GM21423 (cell line): Measurements from ENCODE around the gene FBXO4.
"Not testable (repeated sequence)": the region's sequence is repeated elsewhere in the genome, so short reads cannot be mapped to it uniquely, and the experiment has no call there.

Experiments
- ATAC-seq: cut with Tn5 transposase; IDR thresholded peaks from one replicate; pipeline ENCODE4 v1.9.1; 2021; ENCODE audit warnings: mild to moderate bottlenecking, moderate library complexity; ENCODE audit not compliant: unreplicated experiment

Gene FBXO4

DNA sequence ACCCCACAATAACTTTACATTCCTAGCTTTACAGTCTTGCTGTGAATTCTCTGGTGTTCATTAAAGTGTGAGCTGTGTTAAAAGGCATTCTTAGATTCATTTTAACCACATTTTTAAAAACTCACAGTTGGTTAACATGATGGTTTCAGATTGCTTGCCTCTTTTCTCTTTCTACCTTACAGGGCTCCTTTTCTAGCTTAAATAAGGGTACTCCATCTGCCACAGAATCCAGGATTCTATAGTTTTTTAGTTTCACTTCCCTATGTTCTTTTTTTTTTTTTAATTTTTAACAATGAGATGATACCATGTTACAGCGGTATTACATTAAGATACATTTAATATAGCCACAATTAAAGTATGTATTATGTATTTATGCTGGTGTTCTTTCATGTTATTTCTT, 3.9 kb upstream of the FBXO4 start:
- peak; percentile 20 for ATAC-seq

DNA sequence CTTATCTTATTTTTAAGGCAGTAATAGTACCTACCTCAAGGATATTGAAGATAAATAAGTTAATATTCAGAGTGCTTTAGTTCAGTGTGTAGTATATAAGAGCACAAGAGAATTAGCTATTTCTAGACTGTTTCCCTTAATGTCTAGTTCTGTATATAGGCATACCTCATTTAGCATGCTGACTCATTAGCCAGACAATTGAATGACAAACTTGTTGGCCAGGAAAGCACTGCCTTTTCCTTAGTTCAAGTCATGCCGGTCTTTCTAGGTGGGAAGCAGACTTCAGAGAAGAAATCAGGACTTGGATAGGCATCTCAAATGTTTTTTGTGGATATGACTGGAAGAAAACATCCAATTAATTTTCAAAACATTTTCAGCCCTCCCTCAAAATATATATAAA, 3.2 kb upstream of the FBXO4 start:
- ATAC-seq: no peak

DNA sequence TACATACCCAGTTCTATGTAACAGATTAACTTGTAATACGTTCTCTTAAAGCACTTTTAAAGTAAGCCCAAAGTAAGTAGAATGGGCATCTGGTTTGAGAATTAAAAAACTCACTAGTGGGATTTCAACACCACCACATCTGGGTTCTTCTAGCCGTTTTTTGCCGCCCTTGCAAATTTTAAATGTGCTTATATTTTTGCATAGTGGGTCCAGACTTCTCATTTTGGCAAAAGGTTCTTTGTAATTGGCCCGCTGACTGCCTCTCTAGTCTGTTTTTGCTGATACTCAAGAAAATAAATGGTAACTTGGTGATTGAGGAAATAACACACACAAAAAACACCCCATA, 582 bp upstream of the FBXO4 start:
- no peak for ATAC-seq

DNA sequence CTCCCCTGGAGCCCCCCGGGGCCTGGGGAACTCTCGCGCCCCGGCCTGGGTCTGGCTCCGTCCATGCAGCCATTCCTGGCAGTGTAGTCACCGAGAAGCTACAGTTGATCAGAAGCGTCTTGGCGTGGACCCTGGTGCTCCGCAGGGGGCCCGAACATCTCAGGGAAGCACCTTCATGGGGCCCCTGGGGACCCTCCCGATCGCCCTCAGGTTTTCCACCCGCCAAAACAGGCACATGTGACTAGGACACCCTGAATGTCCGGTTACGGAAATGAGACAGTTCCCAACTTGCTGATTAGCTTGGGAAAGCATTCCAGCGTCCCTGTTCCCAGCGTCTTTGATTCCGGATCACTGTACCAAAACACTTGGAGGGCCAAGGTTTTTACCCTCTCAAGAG, 472 bp downstream of the FBXO4 start:
- ATAC-seq: peak; percentile 10

DNA sequence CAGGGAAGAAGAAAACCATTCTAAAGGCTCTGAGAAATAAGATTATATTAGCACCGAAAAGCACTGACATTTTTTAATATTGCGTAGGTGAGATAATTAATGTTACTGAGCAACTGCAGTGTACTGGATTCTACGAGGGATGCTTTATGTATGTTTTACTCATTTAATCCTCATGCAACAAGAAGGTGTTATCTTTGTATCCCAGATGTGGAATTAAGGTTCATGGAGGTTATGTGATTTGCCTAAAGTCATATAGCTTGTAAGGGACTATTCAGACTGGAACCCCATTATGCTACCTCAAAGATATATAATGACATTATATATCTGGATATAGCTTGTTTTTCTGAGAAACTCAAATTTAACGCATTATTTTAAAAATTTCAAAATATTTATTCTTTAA, 2.5 kb downstream of the FBXO4 start:
- no peak for ATAC-seq

DNA sequence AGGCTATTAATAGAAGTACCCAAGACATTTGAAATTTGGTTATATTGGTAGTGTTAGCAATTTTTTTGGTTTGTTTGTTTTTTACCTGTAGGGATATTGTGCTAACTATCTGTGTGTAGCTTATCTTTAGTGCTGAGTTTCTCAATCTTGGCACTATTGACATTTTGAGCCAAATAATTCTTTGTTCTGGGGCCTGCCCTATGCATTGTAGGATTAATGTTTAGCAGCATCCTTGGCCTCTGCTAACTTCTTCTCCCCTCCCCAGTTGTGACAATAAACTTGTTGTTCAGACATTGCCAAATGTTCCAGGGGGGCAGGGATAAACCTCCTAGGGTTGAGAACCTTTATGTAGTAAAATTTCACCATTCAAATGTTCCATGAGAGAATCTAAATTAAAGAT, 4.0 kb downstream of the FBXO4 start:
- ATAC-seq: no peak

DNA sequence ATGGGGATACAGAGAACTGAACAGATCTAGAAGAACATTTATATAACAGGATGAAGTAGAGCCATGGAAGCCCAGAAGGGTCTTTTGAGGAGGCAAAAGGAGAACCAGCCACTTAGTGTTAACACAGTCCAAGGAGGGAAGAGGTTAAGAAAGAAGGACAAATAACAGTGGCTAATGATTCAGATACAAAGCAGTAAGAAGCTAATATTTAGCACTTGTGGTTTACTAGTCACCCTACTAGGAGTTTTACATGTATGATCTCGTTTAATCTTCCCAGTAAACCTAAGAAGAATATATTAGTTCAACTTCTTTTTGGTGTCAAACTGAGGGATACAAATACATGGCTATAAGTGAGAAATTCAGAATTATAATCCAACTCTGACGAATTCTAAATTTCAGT, 7.7 kb downstream of the FBXO4 start:
- no peak for ATAC-seq

DNA sequence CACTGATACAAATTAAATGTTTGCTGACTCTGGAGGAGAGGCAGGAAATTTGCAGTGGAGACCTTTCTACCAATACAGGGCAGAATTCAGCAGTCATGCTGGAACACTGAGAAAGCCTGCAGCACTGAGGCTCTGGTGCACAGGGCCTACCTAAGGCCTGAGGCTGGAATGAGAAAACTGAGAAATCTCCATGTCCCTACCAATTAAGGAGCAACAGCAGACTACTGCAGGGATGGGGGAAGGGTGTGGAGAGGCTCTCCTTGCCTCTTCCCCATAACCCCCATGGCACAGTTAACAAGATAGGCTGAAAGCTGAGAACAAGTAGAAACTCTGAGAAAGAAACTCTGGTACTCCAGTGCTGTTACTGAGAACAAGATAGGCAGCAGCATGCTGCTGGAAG, 10.5 kb downstream of the FBXO4 start:
- ATAC-seq: no peak

DNA sequence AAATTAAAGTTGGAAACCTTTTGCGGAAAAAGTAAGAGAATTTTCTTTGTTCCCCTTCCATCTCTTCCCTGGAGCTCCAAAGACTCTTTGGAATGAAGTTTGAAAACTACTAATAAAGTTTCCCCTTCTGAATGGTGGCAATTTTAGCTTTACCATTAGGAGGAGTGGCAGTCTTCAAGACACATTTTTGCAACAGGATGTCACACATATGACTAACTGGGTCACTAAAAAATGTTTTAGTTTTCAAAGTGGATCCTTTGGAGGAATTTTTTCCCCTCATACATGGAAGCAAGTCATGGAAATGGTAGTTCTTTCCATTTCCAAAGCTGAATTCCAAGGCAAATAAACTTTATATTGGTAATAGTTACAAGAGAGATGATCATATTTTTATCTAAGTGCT, 15.6 kb downstream of the FBXO4 start:
- ATAC-seq: no peak

DNA sequence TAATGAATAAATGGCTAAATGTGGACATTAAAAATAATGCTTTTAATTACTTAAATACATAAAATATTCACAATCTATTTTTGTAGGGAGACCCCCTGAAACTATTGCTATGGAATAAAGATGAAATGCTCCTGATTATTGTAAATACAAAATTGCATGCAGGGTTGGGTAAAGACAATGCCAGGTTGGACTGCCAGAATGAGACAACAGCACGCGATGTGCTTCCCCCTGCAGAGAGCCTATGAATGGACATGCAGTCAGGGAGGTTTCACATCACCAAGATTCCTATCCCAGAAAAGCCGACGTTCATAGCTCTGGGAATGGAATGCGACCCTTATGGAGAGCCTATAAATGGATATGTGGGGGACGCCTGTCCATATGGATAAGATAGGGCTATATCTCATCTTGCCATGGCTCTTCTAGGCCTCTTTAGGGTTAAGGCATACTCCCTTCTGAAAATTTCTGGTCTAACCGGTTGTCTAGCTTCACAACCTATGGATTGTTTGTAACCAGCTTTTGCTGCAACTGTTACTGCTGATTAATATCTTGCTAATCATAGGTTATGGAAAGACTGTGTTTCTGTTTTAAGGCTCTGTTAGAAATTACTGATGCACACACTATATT, 20.4 kb downstream of the FBXO4 start:
- ATAC-seq: not testable (repeated sequence)

DNA sequence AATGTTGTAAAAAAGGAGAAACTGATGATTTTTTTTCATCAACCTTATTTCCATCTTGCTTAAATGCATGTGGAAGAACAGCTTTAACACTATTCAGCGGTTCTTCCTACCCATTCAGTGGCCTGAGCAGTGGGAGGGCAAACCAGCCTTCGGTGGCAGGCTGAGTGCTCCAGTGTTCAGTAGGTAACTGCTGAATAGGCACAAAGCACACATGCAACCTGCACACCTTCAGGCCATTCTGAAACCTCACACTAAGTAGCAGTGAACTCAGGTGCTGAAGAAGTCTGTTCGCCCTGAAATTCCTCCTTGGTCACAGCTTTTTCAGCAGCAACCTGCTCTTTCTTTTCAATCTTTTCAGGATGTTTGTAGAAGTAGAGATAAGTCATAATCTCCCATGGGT, 26.1 kb downstream of the FBXO4 start:
- no peak for ATAC-seq

DNA sequence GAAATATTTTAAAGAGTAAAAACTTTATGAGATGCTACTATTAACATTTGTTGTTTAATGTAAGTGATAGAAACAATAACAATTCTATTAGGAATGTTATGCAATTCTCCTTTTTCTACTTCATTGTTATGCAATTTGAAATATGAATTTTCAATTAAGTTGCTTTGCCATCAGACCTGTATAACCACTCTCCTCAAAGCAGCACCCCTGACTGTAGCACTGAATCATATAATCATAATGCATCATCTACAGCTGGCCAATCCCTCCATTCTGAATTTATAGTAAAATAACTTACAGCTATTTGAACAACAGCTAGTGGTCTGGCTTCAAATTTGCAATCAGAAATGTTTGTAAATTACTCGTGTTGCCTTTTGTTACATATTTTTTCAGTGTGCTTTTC, 29.2 kb downstream of the FBXO4 start:
- no peak for ATAC-seq

DNA sequence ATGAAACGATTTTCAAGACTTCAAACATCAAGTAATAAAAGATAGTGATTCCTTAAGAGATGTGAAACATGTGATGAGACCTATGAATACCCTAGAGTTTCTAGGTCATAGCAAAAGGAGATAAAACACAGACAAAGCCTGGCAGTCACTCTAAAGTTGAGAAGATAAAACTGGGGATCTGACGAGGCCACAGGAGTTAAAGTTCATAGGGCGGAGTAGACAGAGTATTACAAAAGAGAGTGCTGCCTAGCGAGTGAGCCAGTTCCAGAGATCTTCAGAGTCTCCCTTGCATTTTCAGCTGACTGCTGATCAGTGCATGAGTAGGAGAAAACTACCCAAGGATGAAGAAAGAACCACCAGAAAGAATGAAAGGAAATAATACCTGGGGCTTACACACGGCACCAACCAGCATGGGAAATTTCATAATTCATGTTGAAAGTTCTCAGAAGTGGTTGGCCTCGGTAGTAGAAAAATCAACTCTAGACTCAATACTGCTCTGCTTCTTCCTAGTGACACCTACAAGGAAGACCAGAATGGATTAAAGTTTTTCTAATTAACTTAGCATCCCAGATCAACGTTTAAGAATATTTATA, 30.4 kb downstream of the FBXO4 start:
- ATAC-seq: no peak

DNA sequence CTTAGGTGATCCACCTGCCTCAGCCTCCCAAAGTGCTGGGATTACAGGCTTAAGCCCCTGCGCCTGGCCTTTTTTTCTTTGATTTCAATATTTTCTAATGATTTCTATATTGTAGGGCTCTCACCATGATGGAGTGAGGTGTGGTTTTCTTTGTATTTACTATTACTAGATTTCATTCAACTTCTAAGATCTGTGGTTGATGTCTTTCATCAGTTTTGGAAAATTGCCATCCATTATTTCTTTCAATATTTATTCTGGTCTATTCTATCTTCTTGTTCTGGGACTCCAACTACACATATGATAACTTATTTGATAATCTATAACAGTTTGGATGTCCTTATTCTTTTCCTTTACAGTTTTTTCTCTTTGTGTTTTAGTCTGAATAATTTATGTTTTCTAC, 31.9 kb downstream of the FBXO4 start:
- no peak for ATAC-seq

DNA sequence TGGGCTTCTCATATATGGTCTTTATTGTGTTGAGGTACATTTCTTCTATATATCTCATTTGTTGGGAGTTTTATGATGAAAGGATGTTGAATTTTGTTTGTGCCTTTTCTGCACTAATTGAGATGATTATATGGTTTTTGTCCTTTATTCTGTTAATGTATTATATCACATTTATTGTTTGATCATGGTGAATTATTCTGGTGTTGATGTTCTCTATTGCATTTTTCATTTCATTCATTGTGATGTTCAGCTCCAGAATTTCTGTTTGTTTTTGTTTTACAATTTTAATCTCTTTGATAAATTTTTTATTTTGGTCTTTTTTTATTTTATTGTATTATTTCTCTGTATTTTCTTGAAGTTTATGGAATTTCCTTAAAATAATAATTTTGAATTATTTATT, 35.4 kb downstream of the FBXO4 start:
- no peak for ATAC-seq

DNA sequence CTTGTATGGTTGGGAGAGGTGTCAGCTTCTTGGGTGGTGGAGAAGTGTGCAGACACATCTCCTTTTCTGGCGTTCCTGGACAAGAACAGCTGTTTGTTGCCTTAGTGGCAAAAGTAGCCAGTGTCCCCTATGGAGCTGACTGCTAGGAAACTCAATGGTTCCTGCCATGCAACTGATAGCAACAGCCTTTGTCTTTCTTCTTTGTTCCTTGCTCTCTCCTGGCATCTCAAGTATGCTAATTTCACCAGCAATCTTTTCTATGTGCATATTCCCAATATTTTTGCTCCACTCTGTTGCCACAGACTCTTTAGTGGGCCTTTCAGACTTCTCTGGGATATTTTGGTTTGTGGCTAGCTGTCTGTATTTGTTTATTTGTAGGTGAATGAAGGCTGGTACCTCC, 36.7 kb downstream of the FBXO4 start:
- ATAC-seq: no peak

DNA sequence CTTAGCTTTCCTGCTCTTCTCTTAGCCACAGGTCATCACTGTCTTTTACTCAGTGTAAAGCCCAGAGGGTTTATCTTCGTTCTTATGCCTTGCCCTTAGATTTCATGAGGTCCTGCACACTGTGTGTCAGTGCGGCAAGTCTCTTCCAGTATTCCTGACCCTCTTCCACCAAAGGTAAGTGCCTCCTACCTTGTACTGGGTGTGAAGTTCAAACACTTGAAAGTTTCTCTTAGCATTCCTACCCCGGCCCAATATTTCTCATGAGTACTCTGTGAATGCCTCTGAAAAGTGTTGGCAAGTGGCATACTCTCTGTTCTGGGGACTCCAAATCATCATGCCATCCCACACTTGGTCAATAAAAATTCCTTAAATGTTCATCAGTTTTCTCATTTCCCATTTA, 37.4 kb downstream of the FBXO4 start:
- no peak for ATAC-seq

DNA sequence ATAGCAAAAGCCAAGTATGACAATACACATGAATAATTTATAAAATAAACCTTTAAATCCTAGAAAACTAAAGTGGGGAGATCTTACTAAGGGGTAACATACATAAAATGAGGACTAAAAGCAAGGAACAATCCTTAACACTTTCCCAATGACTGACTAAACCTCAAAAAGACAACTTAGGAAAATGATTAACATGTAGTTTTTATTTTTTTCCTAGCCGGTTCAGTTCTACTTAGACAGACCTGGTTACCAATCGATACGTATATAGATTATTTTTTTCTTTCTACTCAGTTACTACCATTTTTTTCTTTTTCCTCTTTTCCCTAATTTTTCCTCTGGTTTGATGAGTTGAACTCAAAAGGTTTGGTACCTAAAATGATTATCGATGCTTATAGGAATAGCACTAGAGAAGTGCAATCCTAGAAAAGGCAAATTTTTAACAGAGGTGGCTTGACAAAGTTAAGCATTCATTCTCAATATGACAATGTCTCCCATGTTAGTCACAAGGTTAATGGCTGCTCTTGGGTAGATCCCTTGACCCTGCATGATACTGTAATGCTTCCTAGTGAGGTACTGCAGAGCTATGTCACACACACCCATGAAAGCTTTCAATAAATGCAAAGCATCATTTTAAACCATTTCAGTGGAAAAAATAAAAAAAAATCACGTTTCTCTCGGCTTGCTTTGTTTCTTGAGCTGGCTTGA, 41.5 kb downstream of the FBXO4 start:
- peak; percentile 44 for ATAC-seq

DNA sequence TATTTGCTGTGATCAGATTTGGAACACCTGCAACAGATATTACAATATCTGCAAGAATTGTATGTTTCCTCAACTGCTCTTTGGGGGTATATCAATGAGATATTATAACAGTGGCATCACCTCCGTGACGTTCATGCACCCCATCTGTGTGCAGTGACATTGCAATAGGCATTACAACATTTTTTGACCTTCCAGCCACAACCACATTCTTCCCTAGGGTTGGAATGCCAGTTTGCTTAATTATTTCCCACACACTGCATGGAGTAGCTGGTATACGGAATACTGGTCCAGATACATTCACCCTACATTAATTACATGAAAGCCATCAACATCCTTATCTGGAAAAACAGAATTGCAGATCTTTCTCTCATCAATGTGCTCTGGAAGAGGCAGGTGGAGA, 42.3 kb downstream of the FBXO4 start:
- ATAC-seq: no peak

DNA sequence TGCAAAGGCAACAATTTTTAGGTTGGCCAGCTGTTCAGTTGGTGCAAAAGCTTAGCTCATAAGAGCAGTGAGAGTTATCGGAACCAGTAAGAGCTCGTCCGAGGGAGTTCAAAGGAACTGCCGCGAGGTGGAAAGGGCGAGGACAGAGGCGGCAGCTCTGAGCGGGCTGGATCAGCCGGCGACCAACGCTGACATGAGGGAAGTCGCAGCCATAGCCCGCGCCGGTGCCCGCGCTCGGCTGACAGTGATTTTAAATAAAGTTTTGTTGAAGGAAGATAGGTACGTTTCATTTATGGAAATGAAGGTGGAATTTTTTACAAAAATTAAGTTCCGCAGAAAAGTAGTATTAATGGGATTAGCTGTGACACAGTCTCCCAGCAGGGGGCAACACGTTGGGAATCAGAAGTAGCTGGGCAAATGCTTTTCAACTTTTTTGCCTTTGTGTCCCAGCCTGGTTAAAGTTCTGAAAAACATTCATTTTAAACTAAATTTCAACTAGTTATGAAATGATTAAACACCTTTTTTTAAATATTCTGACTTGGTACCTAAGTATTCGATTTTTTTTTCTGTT, 43.2 kb downstream of the FBXO4 start:
- ATAC-seq: no peak

DNA sequence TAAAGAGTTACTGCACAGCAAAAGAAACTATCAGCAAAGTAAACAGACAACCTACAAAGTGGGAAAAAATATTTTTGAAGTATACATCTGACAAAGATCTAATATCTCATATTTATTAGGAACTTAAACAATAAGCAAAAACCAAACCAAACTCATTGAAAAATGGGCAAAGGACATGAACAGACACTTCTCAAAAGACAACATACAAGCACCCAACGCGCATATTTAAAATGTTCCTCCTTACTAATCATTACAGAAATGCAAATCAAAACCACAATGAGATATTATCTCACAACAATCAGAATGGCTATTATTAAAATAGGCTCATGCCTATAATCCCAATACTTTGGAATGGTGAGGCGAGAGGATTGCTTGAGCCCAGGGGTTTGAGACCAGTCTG, 48.0 kb downstream of the FBXO4 start:
- no peak for ATAC-seq

DNA sequence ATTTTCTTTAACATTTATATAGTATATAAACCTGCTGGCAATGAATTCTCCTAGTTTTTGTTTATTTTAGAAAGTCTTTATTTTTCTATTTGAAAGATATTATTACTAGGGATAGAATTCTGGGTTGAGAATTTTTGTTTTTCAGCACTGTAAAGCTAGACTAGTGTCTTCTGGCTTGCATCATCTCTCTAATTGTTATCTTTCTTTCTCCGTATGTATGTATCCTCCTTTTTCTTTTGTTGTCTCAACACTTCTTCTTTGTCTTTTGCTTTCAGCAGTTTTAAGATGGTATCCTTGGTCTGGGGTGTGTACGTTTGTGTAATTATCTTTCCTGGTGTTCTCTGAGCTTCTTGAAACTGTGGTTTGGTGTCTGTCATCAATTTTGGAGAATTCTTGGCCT, 48.8 kb downstream of the FBXO4 start:
- ATAC-seq: no peak
